Left ventricle myocardium inferior (tissue), 1 donor: ENCODE measurements around the gene PYGO2. TPM values are rescaled to one million over a fixed set of nuclear protein-coding genes. Genes with fewer than 3 reads are reported as not detected.

Source experiments
- DNase-seq: peaks from one replicate; pipeline ENCODE4 v3.0.0-alpha.2; 2020
- H3K27ac ChIP-seq: fragments of 200-600 bp; replicated peaks from 2 replicates; pipeline ENCODE4 v1.8.0; 2021
- H3K27me3 ChIP-seq: fragments of 200-600 bp; 2 replicates; pipeline ENCODE4 v1.8.0; 2021; ENCODE audit warnings: low read depth
- H3K36me3 ChIP-seq: fragments of 200-600 bp; 2 replicates; pipeline ENCODE4 v1.8.0; 2021
- H3K4me1 ChIP-seq: fragments of 200-600 bp; 2 replicates; pipeline ENCODE4 v1.8.0; 2021
- H3K4me3 ChIP-seq: fragments of 200-600 bp; 2 replicates; pipeline ENCODE4 v1.8.0; 2021; ENCODE audit warnings: mild to moderate bottlenecking, moderate library complexity
- H3K9me3 ChIP-seq: fragments of 200-600 bp; replicated peaks from 2 replicates; pipeline ENCODE4 v1.8.0; 2021
- intact Hi-C: fragments of 100-400 bp; cut with micrococcal nuclease; formaldehyde crosslinking; loops from one replicate; pipeline ENCODE4 v1.11.0; 2022
- total RNA-seq: library from RNA; stranded (reverse); fragmentation: NEBNext Ultra II Directional; extraction: Animal tissue kit (Norgen Biotek cat#: 25700); gene quantifications from one replicate; pipeline ENCODE4 v1.2.1, GENCODE V29; 2021
- TF ChIP-seq, protein P1 (sequence below): fragments of 200-600 bp; IDR thresholded peaks from 2 replicates; pipeline ENCODE4 v1.8.0; 2021; ENCODE audit warnings: antibody characterized with exemption, mild to moderate bottlenecking, borderline replicate concordance
- donor health status: DM: no; HTN: yes; CAD: no; lungs with severe emphysema.

PYGO2 gene
- total RNA-seq, 1 donor from 2014 or later: 12.9 TPM

GRCh38 chr1:155009221-155009711, 47.7 kb upstream of the PYGO2 start:
- no peak for DNase-seq
- intact Hi-C loops: no loop called here
- H3K27ac ChIP-seq: peak overlapping the region; percentile 95
- H3K9me3 ChIP-seq: no peaks in the 10 kb centered on the region
- H3K4me3 ChIP-seq: peak overlapping the region; percentile 45
- TF ChIP-seq, protein P1, sequence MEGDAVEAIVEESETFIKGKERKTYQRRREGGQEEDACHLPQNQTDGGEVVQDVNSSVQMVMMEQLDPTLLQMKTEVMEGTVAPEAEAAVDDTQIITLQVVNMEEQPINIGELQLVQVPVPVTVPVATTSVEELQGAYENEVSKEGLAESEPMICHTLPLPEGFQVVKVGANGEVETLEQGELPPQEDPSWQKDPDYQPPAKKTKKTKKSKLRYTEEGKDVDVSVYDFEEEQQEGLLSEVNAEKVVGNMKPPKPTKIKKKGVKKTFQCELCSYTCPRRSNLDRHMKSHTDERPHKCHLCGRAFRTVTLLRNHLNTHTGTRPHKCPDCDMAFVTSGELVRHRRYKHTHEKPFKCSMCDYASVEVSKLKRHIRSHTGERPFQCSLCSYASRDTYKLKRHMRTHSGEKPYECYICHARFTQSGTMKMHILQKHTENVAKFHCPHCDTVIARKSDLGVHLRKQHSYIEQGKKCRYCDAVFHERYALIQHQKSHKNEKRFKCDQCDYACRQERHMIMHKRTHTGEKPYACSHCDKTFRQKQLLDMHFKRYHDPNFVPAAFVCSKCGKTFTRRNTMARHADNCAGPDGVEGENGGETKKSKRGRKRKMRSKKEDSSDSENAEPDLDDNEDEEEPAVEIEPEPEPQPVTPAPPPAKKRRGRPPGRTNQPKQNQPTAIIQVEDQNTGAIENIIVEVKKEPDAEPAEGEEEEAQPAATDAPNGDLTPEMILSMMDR: no peak
- H3K4me1 ChIP-seq: peaks cover 96% of the 10 kb centered on the region
- peaks cover 4% of the 10 kb centered on the region for H3K36me3 ChIP-seq
- H3K27me3 ChIP-seq: no peaks in the 10 kb centered on the region

DNA sequence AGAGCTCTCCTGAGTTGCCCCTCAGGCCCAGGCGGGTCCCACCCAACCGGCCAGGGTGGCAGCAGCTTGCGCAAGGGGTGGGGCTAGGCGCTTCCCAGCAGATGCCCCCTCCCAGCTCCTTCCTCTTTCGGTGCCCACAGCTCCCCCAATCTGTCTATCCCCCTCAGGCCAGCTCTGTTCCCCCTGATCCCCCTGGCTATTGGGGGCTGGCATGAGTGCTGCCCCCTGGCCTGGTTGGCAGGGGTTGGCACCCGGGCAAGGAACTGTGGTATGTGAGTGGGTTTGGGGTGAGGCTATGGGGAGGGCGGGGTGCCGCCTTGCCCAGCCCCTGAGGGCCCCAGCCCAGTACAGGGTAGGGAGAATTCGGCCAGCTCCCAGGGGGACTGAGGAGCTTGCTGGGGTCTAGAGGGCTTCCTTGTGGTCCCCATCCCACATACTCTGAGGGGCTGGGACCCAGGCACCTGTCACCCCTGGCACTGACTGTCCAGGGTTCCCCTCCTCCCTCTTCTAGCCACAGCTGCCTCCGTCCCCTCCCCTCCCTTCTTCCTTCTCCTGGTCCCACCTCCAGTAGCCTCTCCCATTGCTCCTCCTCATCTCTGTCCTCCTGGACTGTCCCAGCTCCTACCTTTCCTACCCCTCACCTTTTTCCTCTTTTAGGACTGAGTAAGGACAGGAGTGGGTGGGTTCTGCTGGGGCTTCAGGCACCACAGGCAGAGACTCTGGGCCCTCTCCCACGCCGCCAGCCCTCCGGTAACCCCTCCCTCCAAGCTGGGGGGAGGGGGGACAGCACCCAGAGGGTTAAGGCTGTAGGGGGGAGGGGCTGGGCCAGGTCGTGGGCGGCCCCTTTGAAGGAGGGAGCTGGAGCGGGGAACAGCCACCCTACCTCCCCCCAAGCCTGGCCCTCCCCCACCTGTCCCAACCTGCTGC, 46.7 kb upstream of the PYGO2 start:
- Histone ChIP-seq H3K4me3 (peak overlapping the region; percentile 45), H3K9me3 (no peaks in the 10 kb centered on the region), H3K4me1 (peaks cover 98% of the 10 kb centered on the region), H3K36me3 (no peaks in the 10 kb centered on the region), H3K27ac (peak overlapping the region; percentile 95), H3K27me3 (no peaks in the 10 kb centered on the region)
- TF ChIP-seq, protein P1: no peak
- DNase-seq: peak; percentile 49
- intact Hi-C loops: no loop called here

DNA sequence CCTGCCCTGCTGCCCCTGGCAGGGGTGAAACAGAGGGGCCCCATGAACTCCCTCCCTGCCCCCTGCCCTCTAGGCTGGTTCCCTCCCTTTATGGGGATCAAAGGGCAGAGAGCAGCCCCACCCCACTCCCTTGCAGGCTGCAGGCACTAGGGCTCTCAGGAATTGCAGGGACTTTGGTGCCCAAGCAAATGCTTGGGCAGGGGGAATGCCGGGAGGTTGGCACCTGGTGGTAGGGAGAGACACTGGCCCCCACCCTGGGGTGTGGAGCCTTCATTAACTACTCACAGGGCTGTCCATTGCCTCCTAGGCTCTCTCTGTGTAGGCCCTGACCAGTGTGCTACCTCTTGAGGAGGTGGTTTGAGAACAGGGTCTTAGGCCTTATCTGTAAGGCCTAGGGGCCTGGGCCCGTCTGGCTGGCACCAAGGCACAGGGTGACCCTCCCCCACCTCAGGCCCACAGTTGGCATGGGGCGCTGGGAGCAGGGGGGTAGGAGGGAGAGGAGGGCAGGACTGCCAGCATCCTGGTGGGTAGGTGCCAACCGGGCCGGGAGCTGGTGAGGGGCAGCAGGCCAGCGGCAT, 45.8 kb upstream of the PYGO2 start:
- Histone ChIP-seq H3K27ac (peak overlapping the region; percentile 95), H3K4me3 (peak overlapping the region; percentile 45), H3K27me3 (no peaks in the 10 kb centered on the region), H3K4me1 (peaks cover 96% of the 10 kb centered on the region), H3K9me3 (no peaks in the 10 kb centered on the region), H3K36me3 (no peaks in the 10 kb centered on the region)
- DNase-seq: peak; percentile 73
- intact Hi-C loops: no loop called here
- TF ChIP-seq, protein P1: no peak

DNA sequence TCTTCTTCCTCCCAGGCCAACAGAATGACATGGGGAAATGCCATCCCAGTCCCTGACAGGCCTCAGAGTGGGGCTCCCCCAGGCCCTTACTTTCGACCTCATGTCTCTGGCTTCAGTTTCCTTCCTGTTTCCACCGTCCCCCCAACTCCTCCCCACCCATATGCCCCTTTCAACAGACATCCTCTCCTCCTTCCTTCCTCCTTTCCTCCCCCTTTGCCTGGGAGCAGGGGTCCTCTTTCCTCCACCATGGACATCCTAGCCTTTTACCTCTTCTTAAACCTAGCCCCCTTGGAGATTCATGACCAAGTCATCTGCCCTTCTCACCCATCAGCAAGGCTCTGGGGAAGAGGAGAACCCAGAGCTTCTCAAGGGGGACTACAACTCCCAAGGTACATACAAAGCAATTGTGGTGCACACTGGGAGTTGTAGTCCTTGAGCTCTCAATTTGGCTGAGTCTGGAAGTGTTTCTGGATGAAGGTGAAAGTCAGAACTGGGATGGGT, 45.1 kb upstream of the PYGO2 start:
- intact Hi-C loops: no loop called here
- Histone ChIP-seq H3K9me3 (no peaks in the 10 kb centered on the region), H3K4me1 (peaks cover 91% of the 10 kb centered on the region), H3K4me3 (peak overlapping the region; percentile 45), H3K27me3 (no peaks in the 10 kb centered on the region), H3K36me3 (no peaks in the 10 kb centered on the region), H3K27ac (peak overlapping the region; percentile 95)
- TF ChIP-seq, protein P1: no peak
- no peak for DNase-seq

DNA sequence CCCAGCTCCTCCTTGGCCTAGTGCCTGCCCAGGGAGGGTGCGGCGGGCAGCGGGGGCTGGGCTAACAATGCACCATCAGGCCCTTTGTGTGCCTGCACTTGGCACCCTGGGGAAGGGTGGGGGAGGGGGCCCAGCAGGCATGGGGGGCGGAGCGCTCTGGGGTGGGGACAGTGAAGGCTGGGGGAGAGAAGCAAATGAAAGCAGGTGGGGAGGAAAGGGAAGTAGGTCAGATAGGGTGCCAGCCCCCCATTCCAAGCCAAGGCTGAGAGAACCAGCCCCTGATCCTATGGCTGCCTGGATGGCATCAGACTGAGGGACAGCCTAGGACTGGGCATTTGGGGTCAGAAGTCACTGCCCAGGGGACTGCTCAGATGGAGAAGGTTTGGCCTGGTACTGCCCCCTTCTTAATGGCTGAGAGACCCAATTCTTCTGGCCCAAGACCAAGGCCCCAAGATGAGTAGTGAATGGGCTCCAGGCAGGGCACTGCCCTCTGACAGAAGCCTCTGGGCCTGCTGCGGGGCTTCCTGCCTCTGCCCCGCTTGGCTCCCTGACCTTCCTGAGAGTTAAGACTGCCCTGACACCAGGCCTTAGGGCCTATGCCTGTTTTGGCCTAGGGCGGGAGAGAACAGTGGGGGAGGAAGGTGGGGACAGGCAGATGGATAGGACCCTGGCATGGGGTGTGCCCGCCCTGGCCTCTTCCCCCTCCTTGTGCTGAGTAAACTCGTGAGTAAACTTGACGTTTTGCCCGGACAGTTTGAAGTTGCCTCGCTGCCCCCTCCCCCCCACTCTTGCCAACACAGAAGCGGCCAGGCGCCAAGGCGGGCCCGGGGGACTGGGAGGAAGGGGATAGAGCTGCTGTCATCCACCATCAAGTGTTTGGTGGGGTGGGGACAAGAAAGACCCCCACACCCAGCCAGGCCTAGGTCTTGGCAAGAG, 43.8 kb upstream of the PYGO2 start:
- Histone ChIP-seq H3K4me1 (peaks cover 87% of the 10 kb centered on the region), H3K4me3 (peak overlapping the region; percentile 95), H3K9me3 (no peaks in the 10 kb centered on the region), H3K36me3 (no peaks in the 10 kb centered on the region), H3K27me3 (no peaks in the 10 kb centered on the region), H3K27ac (peak overlapping the region; percentile 95)
- TF ChIP-seq, protein P1: no peak
- DNase-seq: peak; percentile 81
- intact Hi-C loops: no loop called here
